Measurements from ENCODE around the gene ALKBH8.

Gene ALKBH8

DNA sequence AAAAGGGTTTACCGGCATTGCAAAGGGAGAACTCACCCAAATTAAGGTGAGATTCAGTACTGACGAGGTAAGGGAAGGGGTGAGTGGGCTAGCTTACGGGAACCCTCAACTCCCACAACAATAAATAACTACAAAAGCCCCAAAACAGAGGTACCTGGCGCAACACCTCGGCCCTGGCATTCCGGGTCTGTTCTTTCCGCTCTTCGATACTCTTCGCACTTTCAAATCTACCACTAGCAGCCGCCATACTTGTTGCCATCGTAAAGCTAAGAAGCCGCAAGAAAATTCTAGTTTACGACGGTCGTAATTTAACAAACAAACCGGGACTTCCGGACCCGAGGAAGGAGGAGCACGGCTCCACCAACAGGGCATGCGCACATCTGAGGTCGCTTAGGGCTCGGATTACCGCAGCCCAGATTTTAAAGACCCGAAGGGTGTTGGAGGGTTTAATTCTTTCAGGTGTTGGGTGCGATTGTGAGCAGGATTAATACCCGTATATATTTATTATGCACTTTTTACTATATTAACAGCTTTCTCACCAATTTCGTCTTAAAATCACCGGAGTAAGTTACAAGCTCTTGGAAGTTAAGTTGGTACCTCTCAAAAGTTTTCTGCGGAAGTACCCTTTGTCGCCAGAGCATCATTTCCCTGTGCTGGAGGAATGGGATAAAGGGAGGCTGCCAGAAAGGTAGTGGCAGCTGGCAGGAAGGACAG lies 107.8 kb downstream of the ALKBH8 start, which contains the start of gene CWF19L2:
Gene CWF19L2 (minus strand): TSS at position 268 of the 714 bp plus-strand sequence. CDS start 9 bp downstream, at position 259.
- ATAC-seq = peak; percentile 99
- TF ChIP-seq OSR1 (CRISPR knock-in tag; IDR thresholded peaks at IDR 0.05) (no peak), GLIS3 (CRISPR knock-in tag; IDR thresholded peaks at IDR 0.05) (no peak), ESRRG (CRISPR knock-in tag; IDR thresholded peaks at IDR 0.05) (no peak), ZC3H10 (CRISPR knock-in tag; IDR thresholded peaks at IDR 0.05) (no peak)
- TF ChIP-seq, protein P1, sequence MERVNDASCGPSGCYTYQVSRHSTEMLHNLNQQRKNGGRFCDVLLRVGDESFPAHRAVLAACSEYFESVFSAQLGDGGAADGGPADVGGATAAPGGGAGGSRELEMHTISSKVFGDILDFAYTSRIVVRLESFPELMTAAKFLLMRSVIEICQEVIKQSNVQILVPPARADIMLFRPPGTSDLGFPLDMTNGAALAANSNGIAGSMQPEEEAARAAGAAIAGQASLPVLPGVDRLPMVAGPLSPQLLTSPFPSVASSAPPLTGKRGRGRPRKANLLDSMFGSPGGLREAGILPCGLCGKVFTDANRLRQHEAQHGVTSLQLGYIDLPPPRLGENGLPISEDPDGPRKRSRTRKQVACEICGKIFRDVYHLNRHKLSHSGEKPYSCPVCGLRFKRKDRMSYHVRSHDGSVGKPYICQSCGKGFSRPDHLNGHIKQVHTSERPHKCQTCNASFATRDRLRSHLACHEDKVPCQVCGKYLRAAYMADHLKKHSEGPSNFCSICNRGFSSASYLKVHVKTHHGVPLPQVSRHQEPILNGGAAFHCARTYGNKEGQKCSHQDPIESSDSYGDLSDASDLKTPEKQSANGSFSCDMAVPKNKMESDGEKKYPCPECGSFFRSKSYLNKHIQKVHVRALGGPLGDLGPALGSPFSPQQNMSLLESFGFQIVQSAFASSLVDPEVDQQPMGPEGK (CRISPR knock-in tag; IDR thresholded peaks at IDR 0.05; ENCODE audit: borderline replicate concordance) = no peak
- TF ChIP-seq, protein P2, sequence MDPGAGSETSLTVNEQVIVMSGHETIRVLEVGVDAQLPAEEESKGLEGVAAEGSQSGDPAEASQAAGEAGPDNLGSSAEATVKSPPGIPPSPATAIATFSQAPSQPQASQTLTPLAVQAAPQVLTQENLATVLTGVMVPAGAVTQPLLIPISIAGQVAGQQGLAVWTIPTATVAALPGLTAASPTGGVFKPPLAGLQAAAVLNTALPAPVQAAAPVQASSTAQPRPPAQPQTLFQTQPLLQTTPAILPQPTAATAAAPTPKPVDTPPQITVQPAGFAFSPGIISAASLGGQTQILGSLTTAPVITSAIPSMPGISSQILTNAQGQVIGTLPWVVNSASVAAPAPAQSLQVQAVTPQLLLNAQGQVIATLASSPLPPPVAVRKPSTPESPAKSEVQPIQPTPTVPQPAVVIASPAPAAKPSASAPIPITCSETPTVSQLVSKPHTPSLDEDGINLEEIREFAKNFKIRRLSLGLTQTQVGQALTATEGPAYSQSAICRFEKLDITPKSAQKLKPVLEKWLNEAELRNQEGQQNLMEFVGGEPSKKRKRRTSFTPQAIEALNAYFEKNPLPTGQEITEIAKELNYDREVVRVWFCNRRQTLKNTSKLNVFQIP (CRISPR knock-in tag; IDR thresholded peaks at IDR 0.05; ENCODE audit: borderline replicate concordance, low read depth) = no peak
- TF ChIP-seq, protein P3, sequence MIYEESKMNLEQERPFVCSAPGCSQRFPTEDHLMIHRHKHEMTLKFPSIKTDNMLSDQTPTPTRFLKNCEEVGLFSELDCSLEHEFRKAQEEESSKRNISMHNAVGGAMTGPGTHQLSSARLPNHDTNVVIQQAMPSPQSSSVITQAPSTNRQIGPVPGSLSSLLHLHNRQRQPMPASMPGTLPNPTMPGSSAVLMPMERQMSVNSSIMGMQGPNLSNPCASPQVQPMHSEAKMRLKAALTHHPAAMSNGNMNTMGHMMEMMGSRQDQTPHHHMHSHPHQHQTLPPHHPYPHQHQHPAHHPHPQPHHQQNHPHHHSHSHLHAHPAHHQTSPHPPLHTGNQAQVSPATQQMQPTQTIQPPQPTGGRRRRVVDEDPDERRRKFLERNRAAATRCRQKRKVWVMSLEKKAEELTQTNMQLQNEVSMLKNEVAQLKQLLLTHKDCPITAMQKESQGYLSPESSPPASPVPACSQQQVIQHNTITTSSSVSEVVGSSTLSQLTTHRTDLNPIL (CRISPR knock-in tag; IDR thresholded peaks at IDR 0.05; ENCODE audit: low read depth) = no peak
- TF ChIP-seq, protein P4, sequence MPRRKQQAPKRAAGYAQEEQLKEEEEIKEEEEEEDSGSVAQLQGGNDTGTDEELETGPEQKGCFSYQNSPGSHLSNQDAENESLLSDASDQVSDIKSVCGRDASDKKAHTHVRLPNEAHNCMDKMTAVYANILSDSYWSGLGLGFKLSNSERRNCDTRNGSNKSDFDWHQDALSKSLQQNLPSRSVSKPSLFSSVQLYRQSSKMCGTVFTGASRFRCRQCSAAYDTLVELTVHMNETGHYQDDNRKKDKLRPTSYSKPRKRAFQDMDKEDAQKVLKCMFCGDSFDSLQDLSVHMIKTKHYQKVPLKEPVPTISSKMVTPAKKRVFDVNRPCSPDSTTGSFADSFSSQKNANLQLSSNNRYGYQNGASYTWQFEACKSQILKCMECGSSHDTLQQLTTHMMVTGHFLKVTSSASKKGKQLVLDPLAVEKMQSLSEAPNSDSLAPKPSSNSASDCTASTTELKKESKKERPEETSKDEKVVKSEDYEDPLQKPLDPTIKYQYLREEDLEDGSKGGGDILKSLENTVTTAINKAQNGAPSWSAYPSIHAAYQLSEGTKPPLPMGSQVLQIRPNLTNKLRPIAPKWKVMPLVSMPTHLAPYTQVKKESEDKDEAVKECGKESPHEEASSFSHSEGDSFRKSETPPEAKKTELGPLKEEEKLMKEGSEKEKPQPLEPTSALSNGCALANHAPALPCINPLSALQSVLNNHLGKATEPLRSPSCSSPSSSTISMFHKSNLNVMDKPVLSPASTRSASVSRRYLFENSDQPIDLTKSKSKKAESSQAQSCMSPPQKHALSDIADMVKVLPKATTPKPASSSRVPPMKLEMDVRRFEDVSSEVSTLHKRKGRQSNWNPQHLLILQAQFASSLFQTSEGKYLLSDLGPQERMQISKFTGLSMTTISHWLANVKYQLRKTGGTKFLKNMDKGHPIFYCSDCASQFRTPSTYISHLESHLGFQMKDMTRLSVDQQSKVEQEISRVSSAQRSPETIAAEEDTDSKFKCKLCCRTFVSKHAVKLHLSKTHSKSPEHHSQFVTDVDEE (CRISPR knock-in tag; IDR thresholded peaks at IDR 0.05) = no peak

DNA sequence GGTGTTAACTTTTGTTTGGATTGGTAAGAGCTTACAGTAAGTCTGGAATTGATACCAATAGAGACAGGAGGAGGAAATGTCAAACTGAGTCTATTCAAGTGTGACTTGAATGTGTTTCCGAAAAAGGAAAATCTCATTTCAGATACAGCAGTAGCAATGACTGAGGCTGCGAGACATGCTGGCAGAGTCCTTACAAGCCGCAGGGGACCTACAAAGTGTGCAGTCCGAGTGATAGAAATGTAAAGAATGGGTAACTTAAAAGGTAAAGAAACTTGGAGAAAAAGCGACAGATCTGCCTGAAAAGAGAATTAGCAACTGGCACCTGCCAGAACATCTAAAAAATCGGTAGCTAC lies 108.4 kb downstream of the ALKBH8 start:
- peak; percentile 68 for ATAC-seq
- no peak for TF ChIP-seq SNAI2 (CRISPR knock-in tag; IDR thresholded peaks at IDR 0.05)
- no peak for TF ChIP-seq ZC3H10 (CRISPR knock-in tag; IDR thresholded peaks at IDR 0.05)
- no peak for TF ChIP-seq ZFP30 (CRISPR knock-in tag; IDR thresholded peaks at IDR 0.05)
- TF ChIP-seq, protein P2 (CRISPR knock-in tag; IDR thresholded peaks at IDR 0.05; ENCODE audit: borderline replicate concordance, low read depth) = no peak
- no peak for TF ChIP-seq ESRRG (CRISPR knock-in tag; IDR thresholded peaks at IDR 0.05)
- no peak for TF ChIP-seq RARB (CRISPR knock-in tag; IDR thresholded peaks at IDR 0.05)
- TF ChIP-seq ZNF565 (CRISPR knock-in tag; conservative IDR thresholded peaks at IDR 0.05; ENCODE audit: low read depth) = no peak
- TF ChIP-seq PPARA (CRISPR knock-in tag; IDR thresholded peaks at IDR 0.05; ENCODE audit: borderline replicate concordance) = no peak
- TF ChIP-seq, protein P5, sequence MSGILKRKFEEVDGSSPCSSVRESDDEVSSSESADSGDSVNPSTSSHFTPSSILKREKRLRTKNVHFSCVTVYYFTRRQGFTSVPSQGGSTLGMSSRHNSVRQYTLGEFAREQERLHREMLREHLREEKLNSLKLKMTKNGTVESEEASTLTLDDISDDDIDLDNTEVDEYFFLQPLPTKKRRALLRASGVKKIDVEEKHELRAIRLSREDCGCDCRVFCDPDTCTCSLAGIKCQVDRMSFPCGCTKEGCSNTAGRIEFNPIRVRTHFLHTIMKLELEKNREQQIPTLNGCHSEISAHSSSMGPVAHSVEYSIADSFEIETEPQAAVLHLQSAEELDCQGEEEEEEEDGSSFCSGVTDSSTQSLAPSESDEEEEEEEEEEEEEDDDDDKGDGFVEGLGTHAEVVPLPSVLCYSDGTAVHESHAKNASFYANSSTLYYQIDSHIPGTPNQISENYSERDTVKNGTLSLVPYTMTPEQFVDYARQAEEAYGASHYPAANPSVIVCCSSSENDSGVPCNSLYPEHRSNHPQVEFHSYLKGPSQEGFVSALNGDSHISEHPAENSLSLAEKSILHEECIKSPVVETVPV (CRISPR knock-in tag; IDR thresholded peaks at IDR 0.05) = no peak
- no peak for TF ChIP-seq BACH2 (CRISPR knock-in tag; IDR thresholded peaks at IDR 0.05; ENCODE audit: borderline replicate concordance)
- no peak for TF ChIP-seq ARNTL (CRISPR knock-in tag; IDR thresholded peaks at IDR 0.05; ENCODE audit: borderline replicate concordance, low read depth)
- TF ChIP-seq, protein P4 (CRISPR knock-in tag; IDR thresholded peaks at IDR 0.05) = no peak
- no peak for TF ChIP-seq TCF4 (CRISPR knock-in tag; IDR thresholded peaks at IDR 0.05; ENCODE audit: borderline replicate concordance)
